ENCODE results near the gene METTL5. TPM values are rescaled to one million over a fixed set of nuclear protein-coding genes. Genes with fewer than 3 reads are reported as not detected.

Gene METTL5
- total RNA-seq, 1 experiment from 2014 or later = 54.0 TPM

GRCh38 chr2:169781249-169782013 is 43.3 kb downstream of the METTL5 start:
- no peak for DNase-seq (ENCODE audit: low read depth)

- DNase-seq (ENCODE audit: low read depth) = no peak
These were observed 46.3 kb downstream of the METTL5 start for GRCh38 chr2:169778446-169778845.

GRCh38 chr2:169776252-169776761 is 48.4 kb downstream of the METTL5 start:
- DNase-seq (ENCODE audit: low read depth) = no peak

GRCh38 chr2:169775765-169776164 is 48.9 kb downstream of the METTL5 start:
- DNase-seq (ENCODE audit: low read depth) = peak; percentile 42

- DNase-seq (ENCODE audit: low read depth) = no peak
These were observed 49.4 kb downstream of the METTL5 start for GRCh38 chr2:169775354-169775753.

- DNase-seq (ENCODE audit: low read depth) = no peak
These were observed 52.1 kb downstream of the METTL5 start for GRCh38 chr2:169772651-169773050.

- no peak for DNase-seq (ENCODE audit: low read depth)
These were observed 53.1 kb downstream of the METTL5 start for GRCh38 chr2:169771612-169772011.

- no peak for DNase-seq (ENCODE audit: low read depth)
These were observed 53.7 kb downstream of the METTL5 start for GRCh38 chr2:169771021-169771420.

- no peak for DNase-seq (ENCODE audit: low read depth)
These were observed 56.3 kb downstream of the METTL5 start for GRCh38 chr2:169768262-169768995.

GRCh38 chr2:169767243-169767888 is 57.3 kb downstream of the METTL5 start:
- peak; percentile 53 for DNase-seq (ENCODE audit: low read depth)

- DNase-seq (ENCODE audit: low read depth) = peak; percentile 2
These were observed 59.2 kb downstream of the METTL5 start for GRCh38 chr2:169765523-169765922.

GRCh38 chr2:169761970-169762292 is 62.8 kb downstream of the METTL5 start:
- DNase-seq (ENCODE audit: low read depth) = no peak

Other genes starting within 250 kb of the METTL5 start
- gene PPIG, start 240.6 kb downstream of the METTL5 start, total RNA-seq (2014; rRNA removed) = 22.8 and 26.0 TPM in 2 replicates
- not detected in 2 replicates for gene CFAP210, start 130.5 kb downstream of the METTL5 start, total RNA-seq (2014; rRNA removed)
- gene PHOSPHO2, start 130.4 kb downstream of the METTL5 start, total RNA-seq (2014; rRNA removed) = 2.1 TPM in 2 replicates
- gene KLHL23, start 91.1 kb downstream of the METTL5 start, total RNA-seq (2014; rRNA removed) = 3.3 and 4.6 TPM in 2 replicates
- 151 and 157 TPM in 2 replicates for gene SSB, start 26.0 kb downstream of the METTL5 start, total RNA-seq (2014; rRNA removed)
- 21.7 and 26.3 TPM in 2 replicates for gene UBR3, start 2.5 kb upstream of the METTL5 start, total RNA-seq (2014; rRNA removed)

All from LHCN-M2 (cell line).